Heart left ventricle (tissue), 13 donors: ENCODE measurements around the gene SELENOT.

Source experiments
- CTCF ChIP-seq, 12 donors: fragments of 200-600 bp; sonication (generic) in 4 of 12; IDR thresholded peaks; one replicate each; pipeline versions ENCODE4 v1.5.0 to v1.8.0; 2018 to 2022; ENCODE audit warnings: antibody characterized with exemption in 12 of 12, mild to moderate bottlenecking in 5 of 12
- POLR2A ChIP-seq, 2 donors: fragments of 450-650 bp; IDR thresholded peaks; one replicate each; pipeline ENCODE4 v1.6.1; 2017; ENCODE audit warnings: antibody characterized with exemption in 2 of 2, mild to moderate bottlenecking in 2 of 2, moderate library complexity in 2 of 2
- donor health status: ischemic (EF 13 %, LVEDD 7.1; RV severe dilation, severe dysfunction).
- donor health status: DM: no; HTN: yes; CAD: no.
- donor health status: DM: no; HTN: no; CAD: no.
- donor health status: ischemic (EF 25% LVEDD 6.9; RV normal size, moderate dysfunction).
- donor health status: ischemic (EF 25% LVEDD 5.7; RV mildly dilated, moderate dysfunction).
- donor health status: ischemic (EF 35%, LVEDD 5.7; RV mildly dilated, moderate dysfunction).
- donor health status: nonischemic (EF 11% LVEDD 7.7; RV severe dilation, severe dysfunction).
- donor health status: DM: yes; HTN: yes; CAD: no.
- donor health status: PGD.
- donor health status: ischemic (EF 29% LVEDD 5.4; RV normal size, mild dysfunction).
- donor health status: nonischemic (EF 23%, LVEDD 6.1; RV moderate dilation, normal function).

- TF ChIP-seq CTCF (IDR thresholded peaks at IDR 0.05) (no peak), POLR2A (IDR thresholded peaks at IDR 0.05) (no peak)
These were observed 23.2 kb downstream of the SELENOT start for GRCh38 chr3:150626148-150626930.
